GM12872 (cell line): ENCODE measurements around the gene DCBLD1.

Experiments used
- CTCF ChIP-seq: IDR thresholded peaks from 3 replicates; pipeline ENCODE4 v1.5.1; 2011; ENCODE audit warnings: low read depth, mild to moderate bottlenecking, low read length, moderate library complexity; ENCODE audit not compliant: insufficient read depth

The DCBLD1 gene

GRCh38 chr6:117495425-117495824 is 13.0 kb downstream of the DCBLD1 start:
- no peak for TF ChIP-seq CTCF

- TF ChIP-seq CTCF: no peak
Measured at GRCh38 chr6:117495869-117496268, 13.4 kb downstream of the DCBLD1 start.

GRCh38 chr6:117496383-117496990 is 14.0 kb downstream of the DCBLD1 start:
- TF ChIP-seq CTCF: no peak

GRCh38 chr6:117497237-117497636 is 14.8 kb downstream of the DCBLD1 start:
- TF ChIP-seq CTCF: no peak

- no peak for TF ChIP-seq CTCF
Measured at GRCh38 chr6:117498159-117498558, 15.7 kb downstream of the DCBLD1 start.

- TF ChIP-seq CTCF: no peak
Measured at GRCh38 chr6:117501722-117502121, 19.2 kb downstream of the DCBLD1 start.

- TF ChIP-seq CTCF: no peak
Measured at GRCh38 chr6:117502580-117502979, 20.1 kb downstream of the DCBLD1 start.
